Right cardiac atrium (tissue), 5 donors: ENCODE results near the gene KLC4. TPM values are rescaled to one million over a fixed set of nuclear protein-coding genes. Genes with fewer than 3 reads are reported as not detected.

ENCODE experiments used
- ATAC-seq, 2 donors: fragments of 200-7000 bp; cut with Tn5 transposase; one replicate each; pipeline versions ENCODE4 v1.8.0 to v1.9.1; 2020; ENCODE audit warnings: moderate library complexity in 2 of 2, mild to moderate bottlenecking in 1 of 2
- DNase-seq, 3 donors: peaks; one replicate each; pipeline ENCODE4 v3.0.0-alpha.2; 2020
- H3K27ac ChIP-seq: one replicate; pipeline ENCODE4 v1.5.1; 2013; ENCODE audit warnings: mild to moderate bottlenecking, low read length, control low read depth, moderate library complexity
- H3K27me3 ChIP-seq: one replicate; pipeline ENCODE4 v1.6.1; 2013; ENCODE audit not compliant: control insufficient read depth, insufficient read depth
- H3K4me1 ChIP-seq: one replicate; pipeline ENCODE4 v1.6.1; 2013; ENCODE audit warnings: low read length; ENCODE audit not compliant: control insufficient read depth, insufficient read depth
- H3K4me3 ChIP-seq: one replicate; pipeline ENCODE4 v1.5.1; 2013; ENCODE audit warnings: low read length, control low read depth
- H3K9me3 ChIP-seq: one replicate; pipeline ENCODE4 v1.6.1; 2013; ENCODE audit warnings: low read length; ENCODE audit not compliant: control insufficient read depth
- WGBS: extraction: QIAGEN DNeasy Blood & Tissue Kit; methylation state at CpG from one replicate; pipeline ENCODE4 v1.1.7; 2013; 5-methylcytosine and 5-hydroxymethylcytosine counted together
- intact Hi-C, 4 donors: fragments of 100-400 bp; cut with DNase I; formaldehyde crosslinking; loops; one replicate each; pipeline versions ENCODE4 v1.11.0 to v1.14.0; 2022 to 2023
- polyA plus RNA-seq: library from polyadenylated mRNA; stranded (reverse); fragments of 200-250 nt; gene quantifications from one replicate; pipeline ENCODE4 v1.2.3, GENCODE V29; 2013
- total RNA-seq, 4 donors: library from RNA; stranded (reverse); fragmentation: NEBNext Ultra II Directional; extraction: Animal tissue kit (Norgen Biotek cat#: 25700); gene quantifications; one replicate each; pipeline ENCODE4 v1.2.1, GENCODE V29; 2021
- donor health status: healthy with polysubstance abuse.
- donor health status: DM: no; HTN: yes; CAD: no.
- donor health status: DM: no; HTN: no; CAD: no.
- donor health status: DM: no; HTN: yes; CAD: no; lungs with severe emphysema.
- donor health status: DM: yes; HTN: yes; CAD: no.

The KLC4 gene
- total and polyA plus RNA-seq, 5 donors: 32.4 to 51.2 (median 39.7) TPM

GRCh38 chr6:43052842-43053544 lies 6.4 kb upstream of the KLC4 start:
- peak; percentile 29 to 30 for ATAC-seq
- intact Hi-C loops: loop anchor here in 2 of 4 donors (5.0 kb wide), 2 partner anchors 36 to 41 kb away; partner anchors contain the start of genes KLHDC3 (in 1 of the 2) and MEA1 (in 1 of the 2)
- peak; percentile 42 to 62 (median 59) for DNase-seq
- H3K4me1 ChIP-seq: no peaks in the 10 kb centered on the region
- H3K27me3 ChIP-seq: no peaks in the 10 kb centered on the region
- peak overlapping the region; percentile 55 for H3K4me3 ChIP-seq
- WGBS: 21% methylated on average over 22 of the region's 22 CpGs
- peak overlapping the region; percentile 78 for H3K27ac ChIP-seq
- no peaks in the 10 kb centered on the region for H3K9me3 ChIP-seq

GRCh38 chr6:43053545-43054205 lies 5.8 kb upstream of the KLC4 start, which contains the start of gene CUL7:
TSS of gene CUL7 (minus strand) at chr6:43053851. CDS start at chr6:43052788, 1,063 bp downstream.
- peak; percentile 97 to 98 for ATAC-seq
- peak within 1 kb of the TSS; percentile 55 for H3K4me3 ChIP-seq
- DNase-seq: peak; percentile 96 to 98 (median 97)
- WGBS: 1% methylated on average over 45 of the region's 45 CpGs
- no peaks in the 10 kb centered on the region for H3K9me3 ChIP-seq
- H3K4me1 ChIP-seq: peaks cover 2% of the 10 kb centered on the region
- H3K27ac ChIP-seq: peak within 1 kb of the TSS; percentile 78
- intact Hi-C loops: loop anchor here in 2 of 4 donors (5.0 kb wide), 2 partner anchors 36 to 41 kb away; partner anchors contain the start of genes KLHDC3 (in 1 of the 2) and MEA1 (in 1 of the 2)
- no peaks in the 10 kb centered on the region for H3K27me3 ChIP-seq

- WGBS: 62% methylated on average over 17 of the region's 17 CpGs
- no peaks in the 10 kb centered on the region for H3K9me3 ChIP-seq
- no peaks in the 10 kb centered on the region for H3K27me3 ChIP-seq
- intact Hi-C loops: loop anchor here in 2 of 4 donors (5.0 kb wide), 2 partner anchors 37 to 42 kb away; partner anchors contain the start of genes KLHDC3 (in 1 of the 2) and MEA1 (in 1 of the 2)
- H3K4me1 ChIP-seq: peaks cover 2% of the 10 kb centered on the region
- H3K4me3 ChIP-seq: peak overlapping the region; percentile 55
- peak in 2 of 3 donors; percentile 72 for DNase-seq
- peak in 1 of 2 donors; percentile 1 for ATAC-seq
- peak overlapping the region; percentile 64 for H3K27ac ChIP-seq
Observed at GRCh38 chr6:43054206-43054943, 5.1 kb upstream of the KLC4 start.

- Histone ChIP-seq H3K4me3 (no peak overlapping the region), H3K27ac (no peak overlapping the region), H3K4me1 (peaks cover 4% of the 10 kb centered on the region), H3K27me3 (no peaks in the 10 kb centered on the region), H3K9me3 (no peaks in the 10 kb centered on the region)
- 84% methylated on average over 8 of the region's 8 CpGs for WGBS
- ATAC-seq: no peak
- DNase-seq: no peak
- intact Hi-C loops: no loop called here
Observed at GRCh38 chr6:43055966-43056365, 3.5 kb upstream of the KLC4 start.

GRCh38 chr6:43058531-43058930 lies 900 bp upstream of the KLC4 start:
- no peak overlapping the region for H3K27ac ChIP-seq
- ATAC-seq: no peak
- intact Hi-C loops: no loop called here
- no peaks in the 10 kb centered on the region for H3K27me3 ChIP-seq
- H3K9me3 ChIP-seq: no peaks in the 10 kb centered on the region
- no peak for DNase-seq
- peak overlapping the region; percentile 98 for H3K4me3 ChIP-seq
- H3K4me1 ChIP-seq: peaks cover 4% of the 10 kb centered on the region
- 79% methylated on average over 1 of the region's 1 CpG for WGBS

GRCh38 chr6:43060034-43060754 lies 763 bp downstream of the KLC4 start:
- ATAC-seq: peak; percentile 15 to 16
- Histone ChIP-seq H3K27me3 (no peaks in the 10 kb centered on the region), H3K4me1 (peaks cover 4% of the 10 kb centered on the region), H3K4me3 (peak overlapping the region; percentile 67), H3K27ac (peak overlapping the region; percentile 85), H3K9me3 (no peaks in the 10 kb centered on the region)
- WGBS: 6% methylated on average over 15 of the region's 15 CpGs
- intact Hi-C loops: no loop called here
- peak in 1 of 3 donors; percentile 67 for DNase-seq

GRCh38 chr6:43060755-43061633 lies 1.6 kb downstream of the KLC4 start:
- ATAC-seq (no peak), DNase-seq (no peak)
- H3K27me3 ChIP-seq: no peaks in the 10 kb centered on the region
- H3K4me1 ChIP-seq: peaks cover 4% of the 10 kb centered on the region
- no peaks in the 10 kb centered on the region for H3K9me3 ChIP-seq
- intact Hi-C loops: no loop called here
- peak overlapping the region; percentile 85 for H3K27ac ChIP-seq
- no peak overlapping the region for H3K4me3 ChIP-seq
- WGBS: 83% methylated on average over 12 of the region's 12 CpGs

GRCh38 chr6:43061861-43062260 lies 2.4 kb downstream of the KLC4 start:
- DNase-seq (no peak), ATAC-seq (no peak)
- Histone ChIP-seq H3K4me1 (peaks cover 4% of the 10 kb centered on the region), H3K27ac (no peak overlapping the region), H3K27me3 (no peaks in the 10 kb centered on the region), H3K4me3 (no peak overlapping the region), H3K9me3 (no peaks in the 10 kb centered on the region)
- WGBS: 71% methylated on average over 2 of the region's 2 CpGs
- intact Hi-C loops: no loop called here

GRCh38 chr6:43062818-43063217 lies 3.4 kb downstream of the KLC4 start:
- 95% methylated on average over 12 of the region's 12 CpGs for WGBS

More at GRCh38 chr6:43062818-43063217, 3.4 kb downstream of the KLC4 start:
- H3K9me3 ChIP-seq: no peaks in the 10 kb centered on the region
- no peak overlapping the region for H3K4me3 ChIP-seq
- ATAC-seq (no peak), DNase-seq (peak in 1 of 3 donors; percentile 28)
- intact Hi-C loops: no loop called here
- no peak overlapping the region for H3K27ac ChIP-seq
- no peaks in the 10 kb centered on the region for H3K27me3 ChIP-seq
- peaks cover 4% of the 10 kb centered on the region for H3K4me1 ChIP-seq
